Osteoblast (primary cell): ENCODE results near the gene ADAMTSL1. TPM values are rescaled to one million over a fixed set of nuclear protein-coding genes. Genes with fewer than 3 reads are reported as not detected.
A peak's percentile ranks its signal among the peaks of the same experiment; 100 is the strongest.

Experiments used
- DNase-seq: peaks from one replicate; pipeline ENCODE4 v3.0.0; 2011; ENCODE audit warnings: low spot score, mixed read lengths; ENCODE audit not compliant: insufficient read length; ENCODE audit errors: missing footprints
- H2AFZ ChIP-seq: 2 replicates; pipeline ENCODE4 v1.6.0; 2011; ENCODE audit warnings: mild to moderate bottlenecking, low read length
- H3K27ac ChIP-seq: 2 replicates; pipeline ENCODE4 v1.5.1; 2011; ENCODE audit warnings: mild to moderate bottlenecking, low read depth, low read length, moderate library complexity
- H3K27me3 ChIP-seq: 2 replicates; pipeline ENCODE4 v1.6.0; 2012; ENCODE audit warnings: mild to moderate bottlenecking, control low read depth, inconsistent platforms, low read length, moderate library complexity; ENCODE audit not compliant: insufficient read depth
- H3K36me3 ChIP-seq: 2 replicates; pipeline ENCODE4 v1.5.1; 2011; ENCODE audit warnings: mild to moderate bottlenecking, low read length, control low read depth, moderate library complexity; ENCODE audit not compliant: insufficient read depth
- H3K4me1 ChIP-seq: 2 replicates; pipeline ENCODE4 v1.5.1; 2011; ENCODE audit warnings: mild to moderate bottlenecking, low read length, control low read depth, moderate library complexity; ENCODE audit not compliant: insufficient read depth
- H3K4me2 ChIP-seq: 2 replicates; pipeline ENCODE4 v1.6.0; 2011; ENCODE audit warnings: mild to moderate bottlenecking, low read length; ENCODE audit not compliant: insufficient read depth
- H3K4me3 ChIP-seq: fragments of 200-600 bp; sonication (generic); 3 replicates; pipeline ENCODE4 v1.5.1; 2012; ENCODE audit warnings: mild to moderate bottlenecking, low read length, inconsistent platforms; ENCODE audit not compliant: insufficient read depth
- H3K79me2 ChIP-seq: 2 replicates; pipeline ENCODE4 v1.6.0; 2012; ENCODE audit warnings: mild to moderate bottlenecking, low read length, control low read depth, inconsistent platforms; ENCODE audit not compliant: insufficient read depth
- H3K9me3 ChIP-seq: 2 replicates; pipeline ENCODE4 v1.5.1; 2011; ENCODE audit warnings: low read depth, low read length, control low read depth
- H4K20me1 ChIP-seq: 2 replicates; pipeline ENCODE4 v1.6.0; 2012; ENCODE audit warnings: mild to moderate bottlenecking, low read length, control low read depth; ENCODE audit not compliant: insufficient read depth
- CTCF ChIP-seq: IDR thresholded peaks from 2 replicates; pipeline ENCODE4 v1.5.1; 2011; ENCODE audit warnings: mild to moderate bottlenecking, low read depth, low read length, moderate library complexity; ENCODE audit errors: extremely low read depth
- total RNA-seq: library from RNA; depleted of rRNA; stranded (reverse); fragments of >200 nt; gene quantifications from 2 replicates; pipeline ENCODE4 v1.2.3, GENCODE V29; 2012

The ADAMTSL1 gene
- total RNA-seq, 1 donor = 54.3 TPM

GRCh38 chr9:18707061-18707461 is 233.1 kb downstream of the ADAMTSL1 start:
- TF ChIP-seq CTCF = no peak
- no peaks in the 10 kb centered on the region for H4K20me1 ChIP-seq
- no peak for DNase-seq
- H2AFZ ChIP-seq = no peak overlapping the region
- peaks cover 21% of the 10 kb centered on the region for H3K4me1 ChIP-seq
- H3K9me3 ChIP-seq = no peaks in the 10 kb centered on the region
- no peak overlapping the region for H3K4me3 ChIP-seq
- no peak overlapping the region for H3K4me2 ChIP-seq
- peak overlapping the region; percentile 21 for H3K27ac ChIP-seq
- no peaks in the 10 kb centered on the region for H3K27me3 ChIP-seq
- H3K79me2 ChIP-seq = no peaks in the 10 kb centered on the region
- H3K36me3 ChIP-seq = peaks cover 49% of the 10 kb centered on the region

GRCh38 chr9:18707489-18708205 is 233.7 kb downstream of the ADAMTSL1 start:
- no peaks in the 10 kb centered on the region for H3K9me3 ChIP-seq
- no peak overlapping the region for H2AFZ ChIP-seq
- peak overlapping the region; percentile 21 for H3K27ac ChIP-seq
- no peaks in the 10 kb centered on the region for H3K27me3 ChIP-seq
- peaks cover 46% of the 10 kb centered on the region for H3K36me3 ChIP-seq
- H3K4me3 ChIP-seq = no peak overlapping the region
- TF ChIP-seq CTCF = no peak
- no peaks in the 10 kb centered on the region for H3K79me2 ChIP-seq
- H3K4me1 ChIP-seq = peaks cover 18% of the 10 kb centered on the region
- peak; percentile 14 for DNase-seq
- no peaks in the 10 kb centered on the region for H4K20me1 ChIP-seq
- no peak overlapping the region for H3K4me2 ChIP-seq

- H3K27me3 ChIP-seq = no peaks in the 10 kb centered on the region
- peaks cover 46% of the 10 kb centered on the region for H3K36me3 ChIP-seq
- no peak for DNase-seq
- H3K79me2 ChIP-seq = no peaks in the 10 kb centered on the region
- H3K4me1 ChIP-seq = peaks cover 13% of the 10 kb centered on the region
- no peak for TF ChIP-seq CTCF
- H4K20me1 ChIP-seq = no peaks in the 10 kb centered on the region
- no peak overlapping the region for H3K27ac ChIP-seq
- no peak overlapping the region for H3K4me3 ChIP-seq
- H3K9me3 ChIP-seq = no peaks in the 10 kb centered on the region
- no peak overlapping the region for H2AFZ ChIP-seq
- no peak overlapping the region for H3K4me2 ChIP-seq
Measured at GRCh38 chr9:18708429-18708828, 234.5 kb downstream of the ADAMTSL1 start.

GRCh38 chr9:18710065-18710464 is 236.1 kb downstream of the ADAMTSL1 start:
- Histone ChIP-seq H3K4me2 (no peak overlapping the region), H3K27ac (peak overlapping the region; percentile 50), H3K9me3 (no peaks in the 10 kb centered on the region), H3K27me3 (no peaks in the 10 kb centered on the region), H4K20me1 (no peaks in the 10 kb centered on the region), H3K36me3 (peaks cover 34% of the 10 kb centered on the region), H3K79me2 (no peaks in the 10 kb centered on the region), H3K4me3 (no peak overlapping the region), H2AFZ (no peak overlapping the region), H3K4me1 (peaks cover 13% of the 10 kb centered on the region)
- no peak for TF ChIP-seq CTCF
- peak; percentile 54 for DNase-seq
